ENCODE data around the gene TMEM154.

The TMEM154 gene

GRCh38 chr4:152640058-152640921, 39.5 kb downstream of the TMEM154 start:
- DNase-seq (ENCODE audit: low read depth) = no peak
- no peak overlapping the region for H3K4me3 ChIP-seq (ENCODE audit: low read depth, low read length)

- DNase-seq (ENCODE audit: low read depth) = no peak
- no peak overlapping the region for H3K4me3 ChIP-seq (ENCODE audit: low read depth, low read length)
Observed at GRCh38 chr4:152635851-152636250, 43.9 kb downstream of the TMEM154 start.

GRCh38 chr4:152634110-152634760, 45.6 kb downstream of the TMEM154 start:
- H3K4me3 ChIP-seq (ENCODE audit: low read depth, low read length) = no peak overlapping the region
- DNase-seq (ENCODE audit: low read depth) = peak; percentile 15

GRCh38 chr4:152633118-152633517, 46.7 kb downstream of the TMEM154 start:
- H3K4me3 ChIP-seq (ENCODE audit: low read depth, low read length) = no peak overlapping the region
- no peak for DNase-seq (ENCODE audit: low read depth)

GRCh38 chr4:152630324-152630723, 49.5 kb downstream of the TMEM154 start:
- H3K4me3 ChIP-seq (ENCODE audit: low read depth, low read length) = no peak overlapping the region
- no peak for DNase-seq (ENCODE audit: low read depth)

- DNase-seq (ENCODE audit: low read depth) = no peak
- no peak overlapping the region for H3K4me3 ChIP-seq (ENCODE audit: low read depth, low read length)
Observed at GRCh38 chr4:152629908-152630307, 49.9 kb downstream of the TMEM154 start.

GRCh38 chr4:152628128-152628527, 51.7 kb downstream of the TMEM154 start:
- no peak overlapping the region for H3K4me3 ChIP-seq (ENCODE audit: low read depth, low read length)
- DNase-seq (ENCODE audit: low read depth) = peak; percentile 72

GRCh38 chr4:152626790-152627189, 53.0 kb downstream of the TMEM154 start:
- H3K4me3 ChIP-seq (ENCODE audit: low read depth, low read length) = no peak overlapping the region
- DNase-seq (ENCODE audit: low read depth) = no peak

GRCh38 chr4:152620915-152621314, 58.9 kb downstream of the TMEM154 start:
- no peak overlapping the region for H3K4me3 ChIP-seq (ENCODE audit: low read depth, low read length)
- DNase-seq (ENCODE audit: low read depth) = no peak

- DNase-seq (ENCODE audit: low read depth) = no peak
- no peak overlapping the region for H3K4me3 ChIP-seq (ENCODE audit: low read depth, low read length)
Observed at GRCh38 chr4:152620218-152620617, 59.6 kb downstream of the TMEM154 start.

- no peak for DNase-seq (ENCODE audit: low read depth)
- no peak overlapping the region for H3K4me3 ChIP-seq (ENCODE audit: low read depth, low read length)
Observed at GRCh38 chr4:152619556-152619955, 60.2 kb downstream of the TMEM154 start.

GRCh38 chr4:152618971-152619370, 60.8 kb downstream of the TMEM154 start:
- no peak for DNase-seq (ENCODE audit: low read depth)
- no peak overlapping the region for H3K4me3 ChIP-seq (ENCODE audit: low read depth, low read length)

GRCh38 chr4:152616804-152617203, 63.0 kb downstream of the TMEM154 start:
- DNase-seq (ENCODE audit: low read depth) = no peak
- no peak overlapping the region for H3K4me3 ChIP-seq (ENCODE audit: low read depth, low read length)

GRCh38 chr4:152613841-152614721, 65.7 kb downstream of the TMEM154 start:
- no peak overlapping the region for H3K4me3 ChIP-seq (ENCODE audit: low read depth, low read length)
- no peak for DNase-seq (ENCODE audit: low read depth)

GRCh38 chr4:152613351-152613750, 66.4 kb downstream of the TMEM154 start:
- no peak for DNase-seq (ENCODE audit: low read depth)
- H3K4me3 ChIP-seq (ENCODE audit: low read depth, low read length) = no peak overlapping the region

GRCh38 chr4:152610131-152610530, 69.7 kb downstream of the TMEM154 start:
- no peak for DNase-seq (ENCODE audit: low read depth)
- no peak overlapping the region for H3K4me3 ChIP-seq (ENCODE audit: low read depth, low read length)

GRCh38 chr4:152609481-152609880, 70.3 kb downstream of the TMEM154 start:
- H3K4me3 ChIP-seq (ENCODE audit: low read depth, low read length) = no peak overlapping the region
- DNase-seq (ENCODE audit: low read depth) = no peak

- H3K4me3 ChIP-seq (ENCODE audit: low read depth, low read length) = no peak overlapping the region
- no peak for DNase-seq (ENCODE audit: low read depth)
Observed at GRCh38 chr4:152607178-152607577, 72.6 kb downstream of the TMEM154 start.

- DNase-seq (ENCODE audit: low read depth) = no peak
- H3K4me3 ChIP-seq (ENCODE audit: low read depth, low read length) = no peak overlapping the region
Observed at GRCh38 chr4:152606753-152607152, 73.0 kb downstream of the TMEM154 start.
